ENCODE data around the gene HABP4.

The HABP4 gene

DNA sequence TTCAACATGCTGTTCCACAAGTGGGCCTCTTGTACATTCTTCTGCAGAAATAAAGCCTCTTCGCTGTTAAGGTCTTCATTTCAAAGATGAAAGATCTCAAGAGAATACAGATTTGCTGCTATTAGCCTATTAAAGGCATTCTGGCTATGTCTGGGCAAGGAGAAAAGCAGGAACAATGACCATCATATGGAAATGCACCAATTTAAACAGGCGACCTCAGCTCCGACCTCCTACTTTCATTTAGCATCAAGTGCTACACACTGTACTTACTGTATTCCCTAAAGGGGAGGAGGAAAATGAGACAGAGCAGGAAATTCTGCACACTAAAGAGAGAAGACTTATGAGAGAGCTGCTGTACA lies 64.8 kb downstream of the HABP4 start:
- Histone ChIP-seq H3K36me3 (ENCODE audit: control insufficient read depth, insufficient read depth, low read length) (peaks cover 6% of the 10 kb centered on the region), H3K27ac (ENCODE audit: insufficient read depth, low read length, poor library complexity, severe bottlenecking) (no peak overlapping the region), H3K9me3 (ENCODE audit: control insufficient read depth, low read length) (no peaks in the 10 kb centered on the region), H3K4me1 (ENCODE audit: control insufficient read depth, insufficient read depth, low read length, poor library complexity, severe bottlenecking) (no peaks in the 10 kb centered on the region), H3K4me3 (ENCODE audit: insufficient read depth, low read depth, low read length, poor library complexity, severe bottlenecking) (no peak overlapping the region), H3K27me3 (replicated peaks; ENCODE audit: control insufficient read depth, insufficient read depth, low read length, poor library complexity, severe bottlenecking) (no peaks in the 10 kb centered on the region)
- DNase-seq: no peak

GRCh38 chr9:96515621-96516470 lies 65.9 kb downstream of the HABP4 start:
- Histone ChIP-seq H3K4me3 (ENCODE audit: insufficient read depth, low read depth, low read length, poor library complexity, severe bottlenecking) (no peak overlapping the region), H3K9me3 (ENCODE audit: control insufficient read depth, low read length) (no peaks in the 10 kb centered on the region), H3K36me3 (ENCODE audit: control insufficient read depth, insufficient read depth, low read length) (peaks cover 6% of the 10 kb centered on the region), H3K27me3 (replicated peaks; ENCODE audit: control insufficient read depth, insufficient read depth, low read length, poor library complexity, severe bottlenecking) (no peaks in the 10 kb centered on the region), H3K4me1 (ENCODE audit: control insufficient read depth, insufficient read depth, low read length, poor library complexity, severe bottlenecking) (no peaks in the 10 kb centered on the region), H3K27ac (ENCODE audit: insufficient read depth, low read length, poor library complexity, severe bottlenecking) (no peak overlapping the region)
- DNase-seq: no peak

DNA sequence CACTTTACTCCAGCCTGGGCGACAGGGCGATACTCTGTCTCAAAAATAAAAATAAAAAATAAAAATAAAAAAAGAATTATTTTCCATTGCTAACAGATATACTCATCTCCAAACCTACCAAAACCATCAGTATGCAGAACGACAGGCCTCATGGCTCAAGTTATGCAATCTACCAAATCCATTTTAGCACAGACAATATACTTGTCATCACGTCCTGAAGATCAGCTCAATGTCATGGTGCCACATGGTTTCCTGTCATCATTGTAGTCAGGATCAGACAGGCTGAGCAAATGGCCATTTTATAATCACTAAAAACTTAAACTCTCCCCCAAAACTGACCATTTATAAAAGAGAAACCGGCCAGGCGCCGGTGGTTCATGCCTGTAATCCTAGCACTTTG lies 69.1 kb downstream of the HABP4 start:
- Histone ChIP-seq H3K4me3 (ENCODE audit: insufficient read depth, low read depth, low read length, poor library complexity, severe bottlenecking) (no peak overlapping the region), H3K9me3 (ENCODE audit: control insufficient read depth, low read length) (no peaks in the 10 kb centered on the region), H3K36me3 (ENCODE audit: control insufficient read depth, insufficient read depth, low read length) (peaks cover 3% of the 10 kb centered on the region), H3K27me3 (replicated peaks; ENCODE audit: control insufficient read depth, insufficient read depth, low read length, poor library complexity, severe bottlenecking) (no peaks in the 10 kb centered on the region), H3K27ac (ENCODE audit: insufficient read depth, low read length, poor library complexity, severe bottlenecking) (no peak overlapping the region), H3K4me1 (ENCODE audit: control insufficient read depth, insufficient read depth, low read length, poor library complexity, severe bottlenecking) (no peaks in the 10 kb centered on the region)
- DNase-seq: no peak

DNA sequence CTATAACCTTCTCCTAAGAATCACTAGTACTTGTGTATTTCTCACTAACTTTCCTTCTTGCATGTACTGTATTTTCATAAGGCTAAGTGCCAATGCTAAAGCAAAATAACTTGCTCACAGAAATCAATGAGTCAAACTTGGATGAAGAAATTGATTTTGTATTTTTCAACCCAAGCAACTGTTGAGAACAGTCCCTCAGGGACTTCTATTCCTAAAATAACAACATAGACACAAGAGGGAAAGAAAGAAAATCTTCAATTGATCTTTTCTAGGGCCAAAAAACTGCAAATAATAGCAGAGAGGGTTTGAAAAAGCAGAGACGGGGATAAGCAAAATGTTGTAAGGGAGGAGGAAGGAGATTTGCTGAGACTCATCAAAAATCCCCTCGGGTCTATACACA lies 69.8 kb downstream of the HABP4 start:
- no peak for DNase-seq
- Histone ChIP-seq H3K36me3 (ENCODE audit: control insufficient read depth, insufficient read depth, low read length) (no peaks in the 10 kb centered on the region), H3K4me3 (ENCODE audit: insufficient read depth, low read depth, low read length, poor library complexity, severe bottlenecking) (no peak overlapping the region), H3K27me3 (replicated peaks; ENCODE audit: control insufficient read depth, insufficient read depth, low read length, poor library complexity, severe bottlenecking) (no peaks in the 10 kb centered on the region), H3K27ac (ENCODE audit: insufficient read depth, low read length, poor library complexity, severe bottlenecking) (no peak overlapping the region), H3K9me3 (ENCODE audit: control insufficient read depth, low read length) (no peaks in the 10 kb centered on the region), H3K4me1 (ENCODE audit: control insufficient read depth, insufficient read depth, low read length, poor library complexity, severe bottlenecking) (no peaks in the 10 kb centered on the region)

DNA sequence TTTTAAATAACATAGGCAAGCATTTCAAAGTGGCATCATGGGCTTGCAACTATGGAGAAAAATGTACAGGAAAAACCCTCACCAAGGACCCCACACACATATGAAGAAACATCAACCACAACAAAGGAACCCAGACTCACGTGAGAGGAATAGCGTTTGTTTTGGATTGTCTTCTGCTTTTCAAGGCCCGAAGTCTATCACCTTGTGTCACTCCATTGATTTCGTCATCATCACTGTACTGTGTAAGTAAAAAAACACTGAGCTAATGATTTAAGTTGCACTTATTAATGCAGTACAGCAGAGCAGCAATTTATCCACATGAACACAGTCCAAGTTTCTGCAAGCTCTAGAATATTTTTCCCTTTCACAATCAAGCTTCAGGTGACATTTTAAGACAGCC lies 72.4 kb downstream of the HABP4 start:
- no peak overlapping the region for H3K4me3 ChIP-seq (ENCODE audit: insufficient read depth, low read depth, low read length, poor library complexity, severe bottlenecking)
- no peak overlapping the region for H3K27ac ChIP-seq (ENCODE audit: insufficient read depth, low read length, poor library complexity, severe bottlenecking)
- no peaks in the 10 kb centered on the region for H3K4me1 ChIP-seq (ENCODE audit: control insufficient read depth, insufficient read depth, low read length, poor library complexity, severe bottlenecking)
- no peak for DNase-seq
- H3K9me3 ChIP-seq (ENCODE audit: control insufficient read depth, low read length): no peaks in the 10 kb centered on the region
- H3K36me3 ChIP-seq (ENCODE audit: control insufficient read depth, insufficient read depth, low read length): no peaks in the 10 kb centered on the region
- no peaks in the 10 kb centered on the region for H3K27me3 ChIP-seq (replicated peaks; ENCODE audit: control insufficient read depth, insufficient read depth, low read length, poor library complexity, severe bottlenecking)

DNA sequence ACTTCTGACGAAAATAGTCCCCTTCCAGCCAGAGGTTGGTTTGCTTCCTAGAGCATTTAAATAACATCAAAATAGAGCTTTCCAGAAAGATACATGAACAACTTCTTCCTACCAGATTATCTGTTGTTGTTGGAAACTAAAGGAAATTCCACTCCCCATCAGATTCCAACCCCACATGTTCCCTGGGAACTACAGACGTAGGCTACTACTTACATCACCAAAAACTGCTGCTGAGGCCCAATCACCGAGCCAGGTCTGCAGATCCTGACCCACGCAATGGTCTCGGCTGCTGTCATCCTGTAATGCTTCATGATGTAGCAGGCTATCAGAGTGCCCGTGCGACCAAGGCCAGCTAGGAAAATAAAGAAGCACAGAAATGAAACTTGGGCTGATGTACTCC lies 73.4 kb downstream of the HABP4 start:
- H3K4me3 ChIP-seq (ENCODE audit: insufficient read depth, low read depth, low read length, poor library complexity, severe bottlenecking): no peak overlapping the region
- H3K9me3 ChIP-seq (ENCODE audit: control insufficient read depth, low read length): no peaks in the 10 kb centered on the region
- no peak for DNase-seq

DNA sequence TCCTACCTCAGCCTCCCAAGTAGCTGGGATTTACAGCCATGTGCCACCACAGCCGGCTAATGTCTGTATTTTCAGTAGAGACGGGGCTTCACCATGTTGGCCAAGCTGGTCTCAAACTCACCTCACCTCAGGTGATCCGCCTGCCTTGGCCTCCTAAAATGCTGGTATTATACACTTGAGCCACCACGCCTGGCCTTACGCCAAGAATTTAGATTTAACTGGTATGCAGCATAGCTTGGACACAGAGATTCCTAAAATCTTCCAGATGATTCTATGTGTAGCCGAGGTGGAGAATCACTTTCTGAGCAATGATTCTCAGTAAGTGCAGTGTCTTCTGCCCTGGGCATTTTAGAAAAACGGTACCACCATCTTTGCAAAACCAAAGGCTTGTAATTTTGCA lies 74.1 kb downstream of the HABP4 start:
- Histone ChIP-seq H3K27ac (ENCODE audit: insufficient read depth, low read length, poor library complexity, severe bottlenecking) (no peak overlapping the region), H3K27me3 (replicated peaks; ENCODE audit: control insufficient read depth, insufficient read depth, low read length, poor library complexity, severe bottlenecking) (no peaks in the 10 kb centered on the region), H3K36me3 (ENCODE audit: control insufficient read depth, insufficient read depth, low read length) (no peaks in the 10 kb centered on the region), H3K4me3 (ENCODE audit: insufficient read depth, low read depth, low read length, poor library complexity, severe bottlenecking) (no peak overlapping the region), H3K4me1 (ENCODE audit: control insufficient read depth, insufficient read depth, low read length, poor library complexity, severe bottlenecking) (no peaks in the 10 kb centered on the region), H3K9me3 (ENCODE audit: control insufficient read depth, low read length) (no peaks in the 10 kb centered on the region)
- DNase-seq: no peak

More for the DNA sequence above, 73.4 kb downstream of the HABP4 start:
- Histone ChIP-seq H3K27ac (ENCODE audit: insufficient read depth, low read length, poor library complexity, severe bottlenecking) (no peak overlapping the region), H3K27me3 (replicated peaks; ENCODE audit: control insufficient read depth, insufficient read depth, low read length, poor library complexity, severe bottlenecking) (no peaks in the 10 kb centered on the region), H3K36me3 (ENCODE audit: control insufficient read depth, insufficient read depth, low read length) (no peaks in the 10 kb centered on the region), H3K4me1 (ENCODE audit: control insufficient read depth, insufficient read depth, low read length, poor library complexity, severe bottlenecking) (no peaks in the 10 kb centered on the region)

- no peaks in the 10 kb centered on the region for H3K36me3 ChIP-seq (ENCODE audit: control insufficient read depth, insufficient read depth, low read length)
- H3K4me3 ChIP-seq (ENCODE audit: insufficient read depth, low read depth, low read length, poor library complexity, severe bottlenecking): no peak overlapping the region
- H3K27me3 ChIP-seq (replicated peaks; ENCODE audit: control insufficient read depth, insufficient read depth, low read length, poor library complexity, severe bottlenecking): no peaks in the 10 kb centered on the region
- no peak overlapping the region for H3K27ac ChIP-seq (ENCODE audit: insufficient read depth, low read length, poor library complexity, severe bottlenecking)
- DNase-seq: no peak
- no peaks in the 10 kb centered on the region for H3K4me1 ChIP-seq (ENCODE audit: control insufficient read depth, insufficient read depth, low read length, poor library complexity, severe bottlenecking)
- H3K9me3 ChIP-seq (ENCODE audit: control insufficient read depth, low read length): no peaks in the 10 kb centered on the region
These were observed 74.8 kb downstream of the HABP4 start for GRCh38 chr9:96524764-96525163.

DNA sequence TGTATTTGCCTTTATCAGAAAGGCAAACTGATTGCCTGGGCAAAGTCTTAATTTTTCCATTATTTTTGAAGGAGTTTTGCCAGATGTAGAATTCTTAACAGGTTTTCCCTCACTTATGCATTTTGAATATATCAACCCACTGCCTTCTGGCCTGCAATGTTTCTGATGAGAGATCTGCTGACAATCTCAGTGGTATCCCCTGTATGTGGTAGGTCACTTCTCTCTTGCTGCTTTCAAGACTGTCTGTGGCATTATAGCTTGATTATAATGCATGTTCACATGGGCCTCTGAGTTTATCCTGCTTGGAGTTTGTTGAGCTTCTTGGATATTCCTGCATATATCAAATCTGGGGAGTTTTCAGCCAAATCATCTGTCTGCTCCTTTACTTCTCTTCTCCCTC lies 82.2 kb downstream of the HABP4 start:
- no peaks in the 10 kb centered on the region for H3K9me3 ChIP-seq (ENCODE audit: control insufficient read depth, low read length)
- no peaks in the 10 kb centered on the region for H3K27me3 ChIP-seq (replicated peaks; ENCODE audit: control insufficient read depth, insufficient read depth, low read length, poor library complexity, severe bottlenecking)
- no peak overlapping the region for H3K27ac ChIP-seq (ENCODE audit: insufficient read depth, low read length, poor library complexity, severe bottlenecking)

DNA sequence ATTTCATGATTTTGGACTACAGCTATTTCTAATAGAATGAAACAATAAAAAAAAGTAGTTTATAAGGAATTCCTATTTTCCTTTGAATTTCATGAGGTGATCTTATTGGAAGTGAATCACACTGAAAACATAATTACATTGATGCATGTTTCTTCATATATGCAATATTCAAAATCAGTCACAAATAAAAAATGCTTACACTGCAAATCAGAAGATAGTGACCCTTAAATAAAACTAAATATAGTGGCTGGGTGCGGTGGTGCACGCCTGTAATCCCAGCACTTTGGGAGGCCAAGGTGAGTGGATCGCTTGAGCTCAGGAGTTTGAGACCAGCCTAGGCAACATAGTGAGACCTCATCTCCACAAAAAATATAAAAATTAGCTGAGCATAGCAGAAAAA lies 90.1 kb downstream of the HABP4 start:
- Histone ChIP-seq H3K36me3 (ENCODE audit: control insufficient read depth, insufficient read depth, low read length) (peaks cover 7% of the 10 kb centered on the region), H3K4me3 (ENCODE audit: insufficient read depth, low read depth, low read length, poor library complexity, severe bottlenecking) (no peak overlapping the region), H3K4me1 (ENCODE audit: control insufficient read depth, insufficient read depth, low read length, poor library complexity, severe bottlenecking) (no peaks in the 10 kb centered on the region), H3K9me3 (ENCODE audit: control insufficient read depth, low read length) (no peaks in the 10 kb centered on the region), H3K27me3 (replicated peaks; ENCODE audit: control insufficient read depth, insufficient read depth, low read length, poor library complexity, severe bottlenecking) (no peaks in the 10 kb centered on the region), H3K27ac (ENCODE audit: insufficient read depth, low read length, poor library complexity, severe bottlenecking) (no peak overlapping the region)
- DNase-seq: no peak

More for the DNA sequence above, 82.2 kb downstream of the HABP4 start:
- DNase-seq: no peak
- Histone ChIP-seq H3K4me3 (ENCODE audit: insufficient read depth, low read depth, low read length, poor library complexity, severe bottlenecking) (no peak overlapping the region), H3K36me3 (ENCODE audit: control insufficient read depth, insufficient read depth, low read length) (peaks cover 5% of the 10 kb centered on the region), H3K4me1 (ENCODE audit: control insufficient read depth, insufficient read depth, low read length, poor library complexity, severe bottlenecking) (no peaks in the 10 kb centered on the region)

All from effector memory CD4-positive, alpha-beta T cell (primary cell).